Activated T-cell treated with anti-CD3 and anti-CD28 coated beads, Interleukin-2, amount 50 U/mL, for 72 hours (primary cell): Measurements from ENCODE around the gene BNIP1. TPM values are rescaled to one million over a fixed set of nuclear protein-coding genes. Genes with fewer than 3 reads are reported as not detected.

Experiments
- ATAC-seq, 2 donors: fragments of 150-1000 bp; cut with Tn5 transposase; replicated peaks in 1 of 2; 2 replicates each; pipeline ENCODE4 v1.10.0; 2021; ENCODE audit warnings: moderate library complexity in 2 of 2, mild to moderate bottlenecking in 1 of 2
- DNase-seq, 2 donors: peaks; one replicate each; pipeline ENCODE4 v3.0.0; 2021 to 2022; ENCODE audit warnings: mixed read lengths in 1 of 2
- H3K27ac Mint-ChIP-seq: one replicate; pipeline ENCODE4 v1.8.0; 2022; ENCODE audit warnings: mild to moderate bottlenecking, moderate library complexity, mixed read lengths
- H3K27me3 Mint-ChIP-seq: one replicate; pipeline ENCODE4 v1.8.0; 2022; ENCODE audit warnings: low read depth, mixed read lengths
- H3K36me3 Mint-ChIP-seq, 2 donors: one replicate each; pipeline ENCODE4 v1.8.0; 2022; ENCODE audit warnings: mixed read lengths in 2 of 2, mild to moderate bottlenecking in 1 of 2; ENCODE audit not compliant: insufficient read depth in 2 of 2
- H3K4me1 Mint-ChIP-seq: one replicate; pipeline ENCODE4 v1.8.0; 2022; ENCODE audit warnings: low read depth, mixed read lengths
- H3K4me3 Mint-ChIP-seq, 2 donors: one replicate each; pipeline ENCODE4 v1.8.0; 2022; ENCODE audit warnings: mild to moderate bottlenecking in 2 of 2, mixed read lengths in 2 of 2, moderate library complexity in 2 of 2
- H3K9me3 Mint-ChIP-seq, 2 donors: one replicate each; pipeline ENCODE4 v1.8.0; 2022; ENCODE audit warnings: mixed read lengths in 2 of 2
- total RNA-seq, 2 donors: library from RNA; stranded (reverse); gene quantifications; one replicate each; pipeline ENCODE4 v1.2.3, GENCODE V29; 2022

Gene BNIP1
- total RNA-seq, 2 donors from 2014 or later = 23.2 to 25.6 TPM

- H3K27me3 Mint-ChIP-seq = no peaks in the 10 kb centered on the region
- no peak overlapping the region for H3K4me3 Mint-ChIP-seq
- H3K4me1 Mint-ChIP-seq = no peaks in the 10 kb centered on the region
- no peak overlapping the region for H3K27ac Mint-ChIP-seq
- H3K9me3 Mint-ChIP-seq = peaks cover 3 to 4% of the 10 kb centered on the region in 2 donors
- H3K36me3 Mint-ChIP-seq = peaks cover 2 to 4% of the 10 kb centered on the region in 2 donors
- no peak for DNase-seq
- ATAC-seq = no peak
These were observed 36.0 kb downstream of the BNIP1 start for GRCh38 chr5:173180331-173180730.

GRCh38 chr5:173187054-173187743 lies 42.9 kb downstream of the BNIP1 start:
- DNase-seq (peak; percentile 2 to 26), ATAC-seq (peak; percentile 76 to 84)
- Mint-ChIP-seq H3K27me3 (no peaks in the 10 kb centered on the region), H3K9me3 (no peaks in the 10 kb centered on the region), H3K4me1 (no peaks in the 10 kb centered on the region), H3K36me3 (no peaks in the 10 kb centered on the region), H3K27ac (no peak overlapping the region), H3K4me3 (no peak overlapping the region)

- Mint-ChIP-seq H3K27me3 (no peaks in the 10 kb centered on the region), H3K9me3 (no peaks in the 10 kb centered on the region), H3K36me3 (no peaks in the 10 kb centered on the region), H3K4me3 (no peak overlapping the region), H3K4me1 (no peaks in the 10 kb centered on the region), H3K27ac (no peak overlapping the region)
- no peak for ATAC-seq
- DNase-seq = no peak
These were observed 43.9 kb downstream of the BNIP1 start for GRCh38 chr5:173188280-173188679.

DNA sequence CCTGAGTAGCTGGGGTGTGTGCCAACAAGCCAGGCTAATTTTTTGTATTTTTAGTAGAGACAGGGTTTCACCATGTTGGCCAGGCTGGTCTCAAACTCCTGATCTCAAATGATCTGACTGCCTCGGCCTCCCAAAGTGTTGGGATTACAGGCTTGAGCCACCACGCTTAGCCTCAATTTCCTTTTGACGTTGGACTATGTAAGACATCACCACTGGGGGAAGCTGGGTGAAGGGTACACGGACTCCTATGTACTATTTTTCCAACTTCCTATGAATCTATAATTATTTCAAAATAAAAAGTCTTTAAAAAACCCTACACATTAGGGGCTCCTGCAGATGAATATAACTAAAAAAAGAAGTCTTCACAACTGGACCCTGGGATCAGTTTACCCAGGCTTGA lies 46.7 kb downstream of the BNIP1 start:
- no peak for DNase-seq
- no peaks in the 10 kb centered on the region for H3K36me3 Mint-ChIP-seq
- H3K27ac Mint-ChIP-seq = no peak overlapping the region
- no peaks in the 10 kb centered on the region for H3K9me3 Mint-ChIP-seq
- no peaks in the 10 kb centered on the region for H3K4me1 Mint-ChIP-seq
- no peak overlapping the region for H3K4me3 Mint-ChIP-seq
- ATAC-seq = no peak
- H3K27me3 Mint-ChIP-seq = no peaks in the 10 kb centered on the region

DNA sequence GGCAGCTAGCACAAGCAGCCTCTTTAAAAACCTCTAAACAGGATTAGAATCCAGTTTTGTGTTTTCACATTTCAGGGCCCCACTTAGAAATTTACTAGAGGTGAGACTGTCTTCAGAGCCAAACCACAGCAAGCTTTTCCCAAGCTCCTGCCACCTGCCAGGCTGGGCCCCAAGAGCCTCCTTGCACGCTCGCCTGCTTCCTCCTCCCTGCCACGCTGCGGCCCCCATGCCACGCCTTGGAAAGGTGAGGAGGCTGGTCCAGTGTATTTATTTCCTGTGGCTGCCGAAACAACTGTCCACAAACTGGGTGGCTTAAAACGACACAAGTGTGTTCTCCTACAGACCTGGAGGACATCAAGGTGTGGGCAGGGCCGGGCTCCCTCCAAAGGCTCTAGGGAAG lies 47.2 kb downstream of the BNIP1 start:
- Mint-ChIP-seq H3K27me3 (no peaks in the 10 kb centered on the region), H3K4me3 (no peak overlapping the region), H3K36me3 (no peaks in the 10 kb centered on the region), H3K9me3 (no peaks in the 10 kb centered on the region), H3K27ac (no peak overlapping the region), H3K4me1 (no peaks in the 10 kb centered on the region)
- ATAC-seq = no peak
- no peak for DNase-seq

DNA sequence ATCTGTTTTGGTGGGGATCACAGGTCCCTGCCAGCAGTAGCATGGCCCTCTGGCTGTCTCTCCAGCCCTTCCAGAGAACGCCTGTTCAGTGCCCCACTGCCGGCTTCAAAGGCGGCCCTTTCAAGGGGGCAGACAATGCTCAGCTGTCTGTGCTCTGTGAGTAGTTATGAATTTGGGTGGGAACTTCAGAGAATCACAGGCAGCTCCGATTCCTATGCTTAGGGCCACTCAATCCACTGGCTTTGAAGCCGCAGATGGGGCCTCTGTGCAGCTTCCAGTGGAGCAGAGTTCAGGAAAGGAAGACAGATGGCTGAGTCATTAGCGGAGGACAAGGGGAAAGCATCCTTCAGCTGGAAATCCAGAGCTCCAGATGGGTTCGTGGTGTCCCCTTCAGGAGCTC lies 48.2 kb downstream of the BNIP1 start:
- DNase-seq = no peak
- H3K27ac Mint-ChIP-seq = peak overlapping the region; percentile 11
- H3K36me3 Mint-ChIP-seq = no peaks in the 10 kb centered on the region
- H3K4me1 Mint-ChIP-seq = no peaks in the 10 kb centered on the region
- H3K4me3 Mint-ChIP-seq = no peak overlapping the region
- peaks cover 5% of the 10 kb centered on the region for H3K27me3 Mint-ChIP-seq
- H3K9me3 Mint-ChIP-seq = no peaks in the 10 kb centered on the region
- ATAC-seq = no peak

DNA sequence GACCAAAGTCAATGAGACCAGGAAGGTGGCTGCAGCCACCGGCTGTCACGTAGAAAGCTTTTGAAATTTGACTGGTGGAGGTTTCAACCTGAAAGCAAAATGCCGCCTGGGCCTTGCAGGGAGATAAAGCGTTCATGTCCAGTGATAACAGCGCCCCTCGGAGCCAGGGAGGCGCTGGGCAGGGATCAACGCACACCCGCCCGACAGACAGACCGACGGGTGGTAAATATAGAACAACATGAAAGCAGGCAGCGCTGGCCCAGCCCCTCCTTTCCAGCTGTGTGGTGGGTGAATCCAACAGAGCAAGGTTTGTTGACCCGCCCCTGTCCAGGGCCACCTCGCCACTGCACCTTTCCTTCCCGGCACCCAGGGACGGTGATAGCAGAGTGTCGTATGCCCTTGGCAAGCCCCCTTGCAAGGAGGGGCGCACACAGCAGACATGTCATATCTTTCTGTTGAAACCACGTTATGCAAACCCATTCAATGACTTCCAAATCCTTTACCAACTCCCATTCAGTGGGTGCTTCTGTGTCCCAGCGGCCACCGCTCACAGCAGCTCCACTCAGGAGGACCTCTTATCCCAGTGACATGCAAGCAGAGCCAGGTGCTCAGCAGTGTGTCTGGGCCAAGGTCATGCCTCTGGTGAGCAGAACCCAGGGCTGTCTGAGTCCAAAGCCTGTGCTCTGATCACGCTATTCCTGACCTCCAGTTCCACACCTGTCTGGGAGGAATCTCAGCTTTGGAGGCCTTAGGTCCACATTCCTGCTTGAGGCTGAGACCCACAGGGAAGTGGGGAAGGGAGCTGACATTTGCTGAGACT lies 52.0 kb downstream of the BNIP1 start:
- H3K4me3 Mint-ChIP-seq = no peak overlapping the region
- H3K27ac Mint-ChIP-seq = no peak overlapping the region
- ATAC-seq = no peak
- no peaks in the 10 kb centered on the region for H3K4me1 Mint-ChIP-seq
- peaks cover 3 to 6% of the 10 kb centered on the region in 2 donors for H3K9me3 Mint-ChIP-seq
- peaks cover 0 to 5% of the 10 kb centered on the region in 2 donors for H3K36me3 Mint-ChIP-seq
- DNase-seq = no peak
- H3K27me3 Mint-ChIP-seq = peaks cover 20% of the 10 kb centered on the region

DNA sequence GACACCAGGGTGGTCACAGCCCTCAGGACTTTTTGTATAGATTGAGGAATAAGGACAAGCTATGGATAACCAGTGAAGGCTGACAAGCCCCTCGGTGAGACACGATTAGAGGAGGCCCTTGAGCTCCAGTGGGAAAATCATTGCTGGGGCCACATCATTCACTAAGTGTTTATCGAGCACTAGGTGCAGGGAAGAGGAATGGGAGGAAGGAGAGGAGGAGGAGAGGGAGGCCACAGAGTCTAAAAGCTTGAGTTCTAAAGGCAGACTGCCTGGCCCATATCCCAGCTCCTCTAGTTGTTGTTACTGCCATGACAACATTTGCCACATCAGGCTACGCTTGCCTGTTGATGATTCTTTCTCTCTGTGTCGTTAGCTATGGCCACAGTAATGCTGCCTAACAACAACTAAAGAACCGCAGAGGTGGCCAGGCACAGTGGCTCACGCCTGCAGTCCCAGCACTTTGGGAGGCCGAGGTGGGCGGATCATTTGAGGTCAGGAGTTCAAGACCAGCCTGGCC lies 53.1 kb downstream of the BNIP1 start:
- Mint-ChIP-seq H3K27me3 (peaks cover 31% of the 10 kb centered on the region), H3K9me3 (peaks cover 3 to 6% of the 10 kb centered on the region in 2 donors), H3K36me3 (peaks cover 0 to 5% of the 10 kb centered on the region in 2 donors), H3K4me1 (no peaks in the 10 kb centered on the region), H3K4me3 (no peak overlapping the region), H3K27ac (no peak overlapping the region)
- no peak for ATAC-seq
- DNase-seq = no peak

DNA sequence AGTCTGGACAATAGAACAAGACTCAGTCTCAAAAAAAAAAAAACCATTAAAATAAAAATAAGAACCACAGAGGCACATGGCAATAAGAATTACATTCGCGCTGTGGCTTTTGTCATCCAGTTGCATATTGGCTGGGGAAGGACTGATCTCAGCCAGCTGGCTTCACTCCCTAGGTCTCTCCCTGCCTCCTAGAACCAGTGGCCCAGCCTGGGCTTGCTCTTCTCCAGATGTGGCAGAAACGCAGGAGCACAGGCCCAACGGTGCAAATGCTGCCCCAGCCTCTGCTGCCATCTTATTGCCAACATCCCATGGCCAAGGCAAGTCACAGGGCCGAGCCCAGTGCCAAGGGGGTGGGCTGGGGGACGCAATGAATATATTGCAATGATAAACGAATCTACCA lies 53.7 kb downstream of the BNIP1 start:
- DNase-seq (no peak), ATAC-seq (no peak)
- H3K27me3 Mint-ChIP-seq = peaks cover 37% of the 10 kb centered on the region
- H3K27ac Mint-ChIP-seq = no peak overlapping the region
- H3K4me3 Mint-ChIP-seq = no peak overlapping the region
- H3K9me3 Mint-ChIP-seq = peaks cover 3 to 6% of the 10 kb centered on the region in 2 donors
- peaks cover 0 to 5% of the 10 kb centered on the region in 2 donors for H3K36me3 Mint-ChIP-seq
- H3K4me1 Mint-ChIP-seq = peaks cover 5% of the 10 kb centered on the region

- H3K27ac Mint-ChIP-seq = no peak overlapping the region
- H3K36me3 Mint-ChIP-seq = peaks cover 0 to 5% of the 10 kb centered on the region in 2 donors
- no peak for DNase-seq
- H3K4me1 Mint-ChIP-seq = peaks cover 6% of the 10 kb centered on the region
- no peak for ATAC-seq
- peaks cover 56% of the 10 kb centered on the region for H3K27me3 Mint-ChIP-seq
- H3K9me3 Mint-ChIP-seq = peaks cover 3 to 6% of the 10 kb centered on the region in 2 donors
- H3K4me3 Mint-ChIP-seq = no peak overlapping the region
These were observed 56.0 kb downstream of the BNIP1 start for GRCh38 chr5:173200356-173200755.

DNA sequence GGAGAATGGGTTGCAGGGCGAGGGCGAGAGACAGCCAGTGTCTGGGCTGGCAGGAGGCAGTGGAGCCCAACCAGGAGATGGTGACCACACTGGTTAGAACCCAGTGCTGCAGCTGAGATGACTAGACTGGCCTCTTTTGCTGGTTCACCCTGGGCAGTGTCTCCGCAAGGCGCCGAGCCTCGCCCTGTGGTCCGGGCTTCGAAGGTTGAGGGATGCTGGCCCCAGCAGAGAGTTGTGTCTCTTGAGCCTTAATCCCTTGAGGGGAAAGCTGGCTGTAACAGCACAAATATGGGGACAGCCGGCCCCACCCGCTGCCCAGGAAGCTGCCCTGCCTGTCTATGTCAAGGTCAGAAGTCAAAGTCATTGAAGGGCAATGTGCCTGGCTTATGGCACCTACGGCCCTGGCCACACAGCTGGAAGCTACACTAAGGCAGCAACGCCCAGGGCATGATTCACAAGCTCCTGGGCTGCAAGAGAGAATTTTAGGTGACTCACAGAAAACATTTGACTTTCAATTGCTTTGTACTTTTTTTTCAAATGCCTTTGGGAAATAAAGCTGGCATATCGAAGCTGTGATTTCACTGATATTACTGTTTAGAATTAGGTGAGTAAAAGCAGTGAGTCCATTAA lies 57.4 kb downstream of the BNIP1 start:
- DNase-seq (no peak), ATAC-seq (no peak)
- Mint-ChIP-seq H3K4me1 (peaks cover 6% of the 10 kb centered on the region), H3K27me3 (peaks cover 56% of the 10 kb centered on the region), H3K27ac (no peak overlapping the region), H3K36me3 (peaks cover 0 to 5% of the 10 kb centered on the region in 2 donors), H3K9me3 (peaks cover 3 to 6% of the 10 kb centered on the region in 2 donors), H3K4me3 (no peak overlapping the region)

GRCh38 chr5:173202266-173202875 lies 58.0 kb downstream of the BNIP1 start:
- no peak overlapping the region for H3K4me3 Mint-ChIP-seq
- DNase-seq (no peak), ATAC-seq (no peak)
- no peak overlapping the region for H3K27ac Mint-ChIP-seq
- peaks cover 3 to 6% of the 10 kb centered on the region in 2 donors for H3K9me3 Mint-ChIP-seq
- peaks cover 6% of the 10 kb centered on the region for H3K4me1 Mint-ChIP-seq
- H3K27me3 Mint-ChIP-seq = peaks cover 52% of the 10 kb centered on the region
- peaks cover 0 to 5% of the 10 kb centered on the region in 2 donors for H3K36me3 Mint-ChIP-seq
